SK-N-MC (cell line): ENCODE data around the gene HBZ.

Experiments used
- EZH2 ChIP-seq: fragments of 200-600 bp; sonication (generic); IDR thresholded peaks from one replicate; pipeline ENCODE4 v1.6.1; 2017; ENCODE audit warnings: antibody characterized with exemption
- FOXP2 ChIP-seq: optimal IDR thresholded peaks from 2 replicates; pipeline ENCODE3; 2011; ENCODE audit warnings: mild to moderate bottlenecking, moderate library complexity; ENCODE audit not compliant: insufficient read depth; ENCODE audit errors: extremely low read length, control extremely low read depth
- POLR2AphosphoS5 ChIP-seq: IDR thresholded peaks from 2 replicates; pipeline ENCODE4 v1.6.1; 2012; ENCODE audit warnings: mild to moderate bottlenecking, low read depth, low read length, borderline replicate concordance

- TF ChIP-seq EZH2, result no peak
- no peak for TF ChIP-seq POLR2AphosphoS5
- no peak for TF ChIP-seq FOXP2
Observed at GRCh38 chr16:117379-118365, 34.8 kb upstream of the HBZ start.
